SH-SY5Y (cell line): Measurements from ENCODE around the gene SOCS4.

Experiments
- GATA2 ChIP-seq: IDR thresholded peaks from 2 replicates; pipeline ENCODE4 v1.6.1; 2011; ENCODE audit warnings: mild to moderate bottlenecking, low read depth, low read length
- GATA3 ChIP-seq: IDR thresholded peaks from 2 replicates; pipeline ENCODE4 v1.6.1; 2011; ENCODE audit warnings: low read depth, mild to moderate bottlenecking, low read length, moderate library complexity

GRCh38 chr14:55051423-55052268, 24.6 kb downstream of the SOCS4 start, which contains the start of gene MAPK1IP1L:
- TF ChIP-seq GATA2 (no peak), GATA3 (no peak)
